Activated CD4-positive, alpha-beta T cell treated with anti-CD3 and anti-CD28 coated beads, Interleukin-2, amount 10 ng/mL, durations not matched to agents 7 days and 5 days (primary cell): ENCODE measurements around the gene RPA1. TPM values are rescaled to one million over a fixed set of nuclear protein-coding genes. Genes with fewer than 3 reads are reported as not detected.

Source experiments
- CTCF ChIA-PET: fragments of 350-600 bp; sonication (Branson Sonifier 250); formaldehyde crosslinking; loops from one replicate; lab custom pipeline; 2021; ENCODE audit warnings: antibody characterized with exemption; lab: Charles Lee
- POLR2A ChIA-PET: fragments of 350-600 bp; sonication (Branson Sonifier 250); formaldehyde crosslinking; loops from one replicate; lab custom pipeline; 2021; ENCODE audit warnings: antibody characterized with exemption; lab: Charles Lee
- DNase-seq: peaks from one replicate; pipeline ENCODE4 v3.0.0-alpha.2; 2020
- H3K27ac Mint-ChIP-seq: one replicate; pipeline ENCODE4 v1.8.0; 2021; ENCODE audit warnings: mild to moderate bottlenecking, moderate library complexity, mixed read lengths
- H3K27me3 Mint-ChIP-seq: one replicate; pipeline ENCODE4 v1.8.0; 2021; ENCODE audit warnings: mixed read lengths
- H3K36me3 Mint-ChIP-seq: one replicate; pipeline ENCODE4 v1.8.0; 2021; ENCODE audit warnings: low read depth, mixed read lengths
- H3K4me1 Mint-ChIP-seq: one replicate; pipeline ENCODE4 v1.8.0; 2021; ENCODE audit warnings: mixed read lengths
- H3K4me3 Mint-ChIP-seq: one replicate; pipeline ENCODE4 v1.8.0; 2021; ENCODE audit warnings: mild to moderate bottlenecking, moderate library complexity, mixed read lengths
- H3K9me3 Mint-ChIP-seq: one replicate; pipeline ENCODE4 v1.8.0; 2021; ENCODE audit warnings: mixed read lengths
- total RNA-seq, 2 experiments: library from RNA; stranded (reverse); gene quantifications; one replicate each; pipeline ENCODE4 v1.2.3, GENCODE V29; 2021

RPA1 gene
- total RNA-seq, 2 experiments from 2014 or later, result 288 to 292 TPM

GRCh38 chr17:1868090-1868489 is 38.3 kb downstream of the RPA1 start:
- H3K27me3 Mint-ChIP-seq, result no peaks in the 10 kb centered on the region
- no peak overlapping the region for H3K27ac Mint-ChIP-seq
- peaks cover 56% of the 10 kb centered on the region for H3K4me1 Mint-ChIP-seq
- H3K9me3 Mint-ChIP-seq, result no peaks in the 10 kb centered on the region
- POLR2A ChIA-PET, result no interaction called here
- DNase-seq, result no peak
- peaks cover 42% of the 10 kb centered on the region for H3K36me3 Mint-ChIP-seq
- CTCF ChIA-PET, result interaction anchor here (0.7 kb wide), 1 partner anchor 508 kb away, joined by 4 read pairs; no protein-coding TSS in a partner anchor
- H3K4me3 Mint-ChIP-seq, result no peak overlapping the region

- H3K27ac Mint-ChIP-seq, result peak overlapping the region; percentile 91
- peaks cover 61% of the 10 kb centered on the region for H3K36me3 Mint-ChIP-seq
- H3K4me3 Mint-ChIP-seq, result peak overlapping the region; percentile 69
- H3K9me3 Mint-ChIP-seq, result no peaks in the 10 kb centered on the region
- POLR2A ChIA-PET, result no interaction called here
- CTCF ChIA-PET, result interaction anchor here (1.2 kb wide), 1 partner anchor 9 kb away, joined by 3 read pairs; no protein-coding TSS in a partner anchor
- peaks cover 73% of the 10 kb centered on the region for H3K4me1 Mint-ChIP-seq
- H3K27me3 Mint-ChIP-seq, result no peaks in the 10 kb centered on the region
- DNase-seq, result peak; percentile 57
Measured at GRCh38 chr17:1870592-1870991, 40.8 kb downstream of the RPA1 start.

GRCh38 chr17:1871756-1872155 is 42.0 kb downstream of the RPA1 start:
- DNase-seq, result peak; percentile 67
- H3K4me1 Mint-ChIP-seq, result peaks cover 74% of the 10 kb centered on the region
- CTCF ChIA-PET, result interaction anchor here (1.4 kb wide), 1 partner anchor 10 kb away, joined by 3 read pairs; no protein-coding TSS in a partner anchor

GRCh38 chr17:1872254-1872653 is 42.4 kb downstream of the RPA1 start:
- ChIA-PET CTCF (interaction anchor here (1.4 kb wide), 1 partner anchor 10 kb away, joined by 3 read pairs; no protein-coding TSS in a partner anchor), POLR2A (no interaction called here)
- Mint-ChIP-seq H3K4me1 (peaks cover 78% of the 10 kb centered on the region), H3K4me3 (peak overlapping the region; percentile 69), H3K27ac (peak overlapping the region; percentile 91), H3K36me3 (peaks cover 69% of the 10 kb centered on the region), H3K9me3 (no peaks in the 10 kb centered on the region), H3K27me3 (no peaks in the 10 kb centered on the region)
- DNase-seq, result no peak

More at GRCh38 chr17:1871756-1872155, 42.0 kb downstream of the RPA1 start:
- H3K9me3 Mint-ChIP-seq, result no peaks in the 10 kb centered on the region
- peak overlapping the region; percentile 69 for H3K4me3 Mint-ChIP-seq
- POLR2A ChIA-PET, result no interaction called here
- peak overlapping the region; percentile 91 for H3K27ac Mint-ChIP-seq
- peaks cover 67% of the 10 kb centered on the region for H3K36me3 Mint-ChIP-seq
- H3K27me3 Mint-ChIP-seq, result no peaks in the 10 kb centered on the region

- DNase-seq, result no peak
- Mint-ChIP-seq H3K4me1 (peaks cover 84% of the 10 kb centered on the region), H3K36me3 (peaks cover 71% of the 10 kb centered on the region), H3K4me3 (peak overlapping the region; percentile 60), H3K27ac (peak overlapping the region; percentile 91), H3K9me3 (no peaks in the 10 kb centered on the region), H3K27me3 (no peaks in the 10 kb centered on the region)
- CTCF ChIA-PET, result interaction anchor here (0.6 kb wide), 1 partner anchor 487 kb away, joined by 3 read pairs; no protein-coding TSS in a partner anchor
- POLR2A ChIA-PET, result no interaction called here
Measured at GRCh38 chr17:1872976-1873375, 43.2 kb downstream of the RPA1 start.

GRCh38 chr17:1873418-1873817 is 43.6 kb downstream of the RPA1 start:
- POLR2A ChIA-PET, result no interaction called here
- peaks cover 71% of the 10 kb centered on the region for H3K36me3 Mint-ChIP-seq
- peaks cover 84% of the 10 kb centered on the region for H3K4me1 Mint-ChIP-seq
- peak overlapping the region; percentile 60 for H3K4me3 Mint-ChIP-seq
- H3K27me3 Mint-ChIP-seq, result no peaks in the 10 kb centered on the region
- peak overlapping the region; percentile 91 for H3K27ac Mint-ChIP-seq
- H3K9me3 Mint-ChIP-seq, result no peaks in the 10 kb centered on the region
- CTCF ChIA-PET, result interaction anchor here (2.2 kb wide), 1 partner anchor 16 kb away, joined by 8 read pairs; no protein-coding TSS in a partner anchor
- DNase-seq, result peak; percentile 47

GRCh38 chr17:1875597-1875996 is 45.8 kb downstream of the RPA1 start:
- CTCF ChIA-PET, result interaction anchor here (2.2 kb wide), 1 partner anchor 14 kb away, joined by 8 read pairs; no protein-coding TSS in a partner anchor
- no peak for DNase-seq
- Mint-ChIP-seq H3K27me3 (no peaks in the 10 kb centered on the region), H3K4me1 (peaks cover 67% of the 10 kb centered on the region), H3K27ac (no peak overlapping the region), H3K4me3 (no peak overlapping the region), H3K36me3 (peaks cover 80% of the 10 kb centered on the region), H3K9me3 (no peaks in the 10 kb centered on the region)
- POLR2A ChIA-PET, result no interaction called here

- no peak overlapping the region for H3K27ac Mint-ChIP-seq
Measured at GRCh38 chr17:1878419-1879121, 48.8 kb downstream of the RPA1 start.

GRCh38 chr17:1880851-1881630 is 51.2 kb downstream of the RPA1 start:
- Mint-ChIP-seq H3K4me1 (peaks cover 22% of the 10 kb centered on the region), H3K9me3 (no peaks in the 10 kb centered on the region), H3K36me3 (peaks cover 73% of the 10 kb centered on the region), H3K27ac (no peak overlapping the region), H3K27me3 (no peaks in the 10 kb centered on the region), H3K4me3 (no peak overlapping the region)
- no peak for DNase-seq
- POLR2A ChIA-PET, result no interaction called here
- CTCF ChIA-PET, result interaction anchor here (1.2 to 2.5 kb wide), 3 partner anchors 12 to 144 kb away, joined by 3 to 6 read pairs (median 4); partner anchors contain the start of gene RTN4RL1

More at GRCh38 chr17:1878419-1879121, 48.8 kb downstream of the RPA1 start:
- H3K4me1 Mint-ChIP-seq, result peaks cover 39% of the 10 kb centered on the region
- ChIA-PET CTCF (no interaction called here), POLR2A (no interaction called here)
- H3K36me3 Mint-ChIP-seq, result peaks cover 73% of the 10 kb centered on the region
- no peaks in the 10 kb centered on the region for H3K9me3 Mint-ChIP-seq
- no peaks in the 10 kb centered on the region for H3K27me3 Mint-ChIP-seq
- no peak overlapping the region for H3K4me3 Mint-ChIP-seq
- DNase-seq, result peak; percentile 14

- H3K4me1 Mint-ChIP-seq, result peaks cover 8% of the 10 kb centered on the region
- ChIA-PET POLR2A (no interaction called here), CTCF (interaction anchor here (1.1 to 2.5 kb wide), 4 partner anchors 10 to 275 kb away, joined by 3 to 6 read pairs (median 4); no protein-coding TSS in a partner anchor)
- no peaks in the 10 kb centered on the region for H3K27me3 Mint-ChIP-seq
- peak; percentile 40 for DNase-seq
- no peak overlapping the region for H3K4me3 Mint-ChIP-seq
- no peak overlapping the region for H3K27ac Mint-ChIP-seq
- no peaks in the 10 kb centered on the region for H3K9me3 Mint-ChIP-seq
- peaks cover 63% of the 10 kb centered on the region for H3K36me3 Mint-ChIP-seq
Measured at GRCh38 chr17:1882836-1883235, 53.0 kb downstream of the RPA1 start.

- DNase-seq, result no peak
- H3K9me3 Mint-ChIP-seq, result no peaks in the 10 kb centered on the region
- ChIA-PET POLR2A (no interaction called here), CTCF (interaction anchor here (1.2 to 2.1 kb wide), 2 partner anchors 9 to 25 kb away, joined by 4 read pairs; no protein-coding TSS in a partner anchor)
- no peaks in the 10 kb centered on the region for H3K27me3 Mint-ChIP-seq
- peaks cover 65% of the 10 kb centered on the region for H3K36me3 Mint-ChIP-seq
- H3K4me1 Mint-ChIP-seq, result peaks cover 3% of the 10 kb centered on the region
- H3K27ac Mint-ChIP-seq, result no peak overlapping the region
- no peak overlapping the region for H3K4me3 Mint-ChIP-seq
Measured at GRCh38 chr17:1883536-1883935, 53.7 kb downstream of the RPA1 start.

GRCh38 chr17:1888741-1889140 is 58.9 kb downstream of the RPA1 start:
- peaks cover 55% of the 10 kb centered on the region for H3K36me3 Mint-ChIP-seq
- DNase-seq, result no peak
- ChIA-PET POLR2A (no interaction called here), CTCF (interaction anchor here (0.6 to 2.5 kb wide), 2 partner anchors 14 to 26 kb away, joined by 3 to 8 read pairs; no protein-coding TSS in a partner anchor)
- no peaks in the 10 kb centered on the region for H3K27me3 Mint-ChIP-seq
- no peaks in the 10 kb centered on the region for H3K9me3 Mint-ChIP-seq
- H3K4me1 Mint-ChIP-seq, result no peaks in the 10 kb centered on the region
- H3K27ac Mint-ChIP-seq, result no peak overlapping the region
- no peak overlapping the region for H3K4me3 Mint-ChIP-seq
